ENCODE measurements around the gene TAF4.

DNA sequence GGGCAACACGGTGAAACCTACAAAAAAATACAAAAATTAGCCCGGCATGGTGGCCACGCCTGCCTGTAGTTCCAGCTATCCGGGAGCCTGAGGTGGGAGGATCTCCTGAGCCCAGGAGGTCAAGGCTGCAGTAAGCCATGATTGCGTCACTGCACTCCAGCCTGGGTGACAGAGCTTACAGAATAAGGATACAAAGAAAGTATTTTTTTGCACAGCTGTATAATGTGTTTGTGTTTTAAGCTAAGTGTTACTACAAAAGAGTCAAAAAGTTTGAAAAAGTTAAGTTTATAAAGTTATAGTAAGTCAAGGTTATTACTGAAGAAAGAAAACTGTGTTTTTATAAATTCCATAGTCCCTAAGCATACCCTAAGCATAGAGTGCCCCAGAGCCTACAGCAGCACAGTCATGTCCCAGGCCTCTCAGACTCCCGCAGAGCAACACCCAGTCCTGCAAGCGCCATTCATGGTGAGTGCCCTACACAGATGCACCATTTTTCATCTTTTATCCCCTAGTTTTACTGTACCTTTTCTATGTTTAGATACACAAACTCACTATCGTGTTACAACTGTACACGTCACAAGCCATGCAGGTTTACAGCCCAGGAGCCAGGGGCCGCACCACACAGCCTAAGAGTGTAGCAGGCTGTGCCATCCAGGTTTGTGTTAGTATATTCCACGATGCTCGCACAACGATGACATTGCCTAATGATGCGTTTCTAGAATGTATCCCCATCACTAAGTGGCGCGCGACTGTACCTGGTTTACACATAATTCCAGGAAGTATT lies 22.4 kb downstream of the TAF4 start:
- TF ChIP-seq POLR2AphosphoS5 (IDR thresholded peaks at IDR 0.05; ENCODE audit: low read depth, low read length) = no peak
- TF ChIP-seq POLR2A (IDR thresholded peaks at IDR 0.05; ENCODE audit: low read depth, low read length) = no peak

Data from GM12892 (cell line).